ENCODE results near the gene DDX23.

DNA sequence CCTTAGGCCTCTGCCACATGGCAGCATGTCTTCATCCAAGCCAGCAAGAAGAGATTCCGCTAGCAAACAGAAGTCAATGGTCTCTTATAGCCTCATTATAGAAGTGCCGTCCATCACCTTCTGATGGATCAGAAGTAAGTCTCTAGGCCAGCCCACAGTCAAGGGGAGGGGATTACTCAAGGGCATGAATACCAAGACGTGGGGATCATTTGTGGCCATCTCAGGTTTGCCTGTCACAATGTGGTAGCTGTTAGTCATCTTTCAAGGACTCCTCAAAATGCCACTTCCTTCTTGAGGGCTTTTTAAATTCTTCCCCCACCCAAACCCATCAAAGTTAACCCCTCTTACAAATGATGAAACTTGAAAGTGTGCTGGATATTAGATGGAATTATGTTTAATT is 55.0 kb downstream of the DDX23 start:
- TF ChIP-seq, protein P1, sequence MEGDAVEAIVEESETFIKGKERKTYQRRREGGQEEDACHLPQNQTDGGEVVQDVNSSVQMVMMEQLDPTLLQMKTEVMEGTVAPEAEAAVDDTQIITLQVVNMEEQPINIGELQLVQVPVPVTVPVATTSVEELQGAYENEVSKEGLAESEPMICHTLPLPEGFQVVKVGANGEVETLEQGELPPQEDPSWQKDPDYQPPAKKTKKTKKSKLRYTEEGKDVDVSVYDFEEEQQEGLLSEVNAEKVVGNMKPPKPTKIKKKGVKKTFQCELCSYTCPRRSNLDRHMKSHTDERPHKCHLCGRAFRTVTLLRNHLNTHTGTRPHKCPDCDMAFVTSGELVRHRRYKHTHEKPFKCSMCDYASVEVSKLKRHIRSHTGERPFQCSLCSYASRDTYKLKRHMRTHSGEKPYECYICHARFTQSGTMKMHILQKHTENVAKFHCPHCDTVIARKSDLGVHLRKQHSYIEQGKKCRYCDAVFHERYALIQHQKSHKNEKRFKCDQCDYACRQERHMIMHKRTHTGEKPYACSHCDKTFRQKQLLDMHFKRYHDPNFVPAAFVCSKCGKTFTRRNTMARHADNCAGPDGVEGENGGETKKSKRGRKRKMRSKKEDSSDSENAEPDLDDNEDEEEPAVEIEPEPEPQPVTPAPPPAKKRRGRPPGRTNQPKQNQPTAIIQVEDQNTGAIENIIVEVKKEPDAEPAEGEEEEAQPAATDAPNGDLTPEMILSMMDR (conservative IDR thresholded peaks at IDR 0.05): no peak
- no peak for TF ChIP-seq ZFX (IDR thresholded peaks at IDR 0.05)

All from C4-2B (cell line).